ENCODE results near the gene TAP2. TPM values are rescaled to one million over a fixed set of nuclear protein-coding genes. Genes with fewer than 3 reads are reported as not detected.
A peak's percentile ranks its signal among the peaks of the same experiment; 100 is the strongest.
"Not testable (repeated sequence)": the region's sequence is repeated elsewhere in the genome, so short reads cannot be mapped to it uniquely, and the experiment has no call there.

Gene TAP2
- total and polyA plus RNA-seq, 2 of the 13 experiments (the other 11 are each of a cell fraction or from before 2014, with no cell fraction given), result 10.3 to 17.6 TPM

- no peak for TF ChIP-seq ZNF484 (CRISPR knock-in tag; IDR thresholded peaks at IDR 0.05; ENCODE audit: borderline replicate concordance, low read depth)
- no peak for TF ChIP-seq ZNF740 (CRISPR knock-in tag; IDR thresholded peaks at IDR 0.05)
- TF ChIP-seq ZNF558 (CRISPR knock-in tag; IDR thresholded peaks at IDR 0.05; ENCODE audit: borderline replicate concordance), result no peak
- TF ChIP-seq NCOA2 (CRISPR knock-in tag; IDR thresholded peaks at IDR 0.05), result no peak
Observed at GRCh38 chr6:32809171-32809570, 29.4 kb downstream of the TAP2 start (continued).

GRCh38 chr6:32807020-32807580, 31.4 kb downstream of the TAP2 start:
- intact Hi-C loops (cut with micrococcal nuclease; ENCODE audit: unreplicated experiment) (no loop called here), in situ Hi-C loops (cut with HindIII; ENCODE audit: extremely low pct_ligation_motif_present, low pct_unique_long_range_greater_than_20kb) (no loop called here)
- FAIRE-seq (no peak), ATAC-seq (peak; percentile 53), DNase-seq (ENCODE audit: low spot score) (no peak)
- H3K4me1 ChIP-seq (ENCODE audit: insufficient read depth, low read length), result no peaks in the 10 kb centered on the region
- no peak overlapping the region for H3K4me2 ChIP-seq (ENCODE audit: low read depth, low read length)
- no TSS peak for BruUV-seq (replicated peaks)
- TF ChIP-seq ZNF30 (CRISPR knock-in tag; IDR thresholded peaks at IDR 0.05) (no peak), ZNF576 (CRISPR knock-in tag; IDR thresholded peaks at IDR 0.05) (no peak), CTCF (CRISPR knock-in tag; IDR thresholded peaks at IDR 0.05) (peak; percentile 18; the same call in 1 of the 2 replicates), HMGA1 (CRISPR knock-in tag; conservative IDR thresholded peaks at IDR 0.05) (no peak), KMT2B (CRISPR knock-in tag; IDR thresholded peaks at IDR 0.05) (no peak)
- H2AFZ ChIP-seq (ENCODE audit: low read length), result no peak overlapping the region
- no peaks in the 10 kb centered on the region for H3K36me3 ChIP-seq (replicated peaks in 1 of 2; ENCODE audit: control insufficient read depth in 1 of 2, insufficient read depth in 2 of 2, low read length in 2 of 2)
- H3K4me3 ChIP-seq (replicated peaks in 1 of 3; ENCODE audit: insufficient read depth in 1 of 3, low read depth in 2 of 3, low read length in 3 of 3), result no peak overlapping the region
- H3K9me3 ChIP-seq (ENCODE audit: low read length), result no peaks in the 10 kb centered on the region
- POLR2A ChIA-PET, result no interaction called here
- H3K27me3 ChIP-seq (ENCODE audit: control insufficient read depth in 1 of 2, insufficient read depth in 2 of 2, low read length in 2 of 2), result peaks cover 1 to 4% of the 10 kb centered on the region in 2 experiments; a peak in 1 of 5 replicates
- no peak overlapping the region for H3K9ac ChIP-seq (ENCODE audit: insufficient read depth, low read depth, low read length)
- no peaks in the 10 kb centered on the region for H4K20me1 ChIP-seq (ENCODE audit: insufficient read depth, low read length)
- H3K27ac ChIP-seq (ENCODE audit: extremely low read length, insufficient read depth, low read length), result no peak overlapping the region
- CTCF ChIA-PET (ENCODE audit: low intra/inter-chr PET ratio, low total read pairs), result no interaction called here
- no peaks in the 10 kb centered on the region for H3K79me2 ChIP-seq (ENCODE audit: insufficient read depth, low read length)
- WGBS (ENCODE audit: low lambda C conversion rate), result 26% methylated on average over 5 of the region's 5 CpGs

GRCh38 chr6:32805404-32805803, 33.1 kb downstream of the TAP2 start:
- H4K20me1 ChIP-seq (ENCODE audit: insufficient read depth, low read length); H2AFZ ChIP-seq (ENCODE audit: low read length); H3K4me2 ChIP-seq (ENCODE audit: low read depth, low read length); H3K27me3 ChIP-seq (ENCODE audit: control insufficient read depth in 1 of 2, insufficient read depth in 2 of 2, low read length in 2 of 2); intact Hi-C loops (cut with micrococcal nuclease; ENCODE audit: unreplicated experiment); H3K27ac ChIP-seq (ENCODE audit: extremely low read length, insufficient read depth, low read length); H3K9ac ChIP-seq (ENCODE audit: insufficient read depth, low read depth, low read length); FAIRE-seq; BruUV-seq (replicated peaks); CTCF ChIA-PET (ENCODE audit: low intra/inter-chr PET ratio, low total read pairs); DNase-seq (ENCODE audit: low spot score); H3K9me3 ChIP-seq (ENCODE audit: low read length); ATAC-seq; H3K4me1 ChIP-seq (ENCODE audit: insufficient read depth, low read length); in situ Hi-C loops (cut with HindIII; ENCODE audit: extremely low pct_ligation_motif_present, low pct_unique_long_range_greater_than_20kb); H3K36me3 ChIP-seq (replicated peaks in 1 of 2; ENCODE audit: control insufficient read depth in 1 of 2, insufficient read depth in 2 of 2, low read length in 2 of 2); H3K4me3 ChIP-seq (replicated peaks in 1 of 3; ENCODE audit: insufficient read depth in 1 of 3, low read depth in 2 of 3, low read length in 3 of 3); H3K79me2 ChIP-seq (ENCODE audit: insufficient read depth, low read length); POLR2A ChIA-PET: not testable (repeated sequence)
